B cell (primary cell): Measurements from ENCODE around the gene ZNF648.
"Not testable (repeated sequence)": the region's sequence is repeated elsewhere in the genome, so short reads cannot be mapped to it uniquely, and the experiment has no call there.

Source experiments
- EZH2 ChIP-seq: IDR thresholded peaks from 2 replicates; pipeline ENCODE4 v1.6.1; 2012; ENCODE audit warnings: borderline replicate concordance, low read depth, mild to moderate bottlenecking, moderate library complexity, low read length; ENCODE audit not compliant: insufficient read depth, poor library complexity, severe bottlenecking
- TF ChIP-seq, protein P1 (sequence below): fragments of 200-600 bp; IDR thresholded peaks from one replicate; pipeline ENCODE4 v1.8.0; 2022; ENCODE audit warnings: antibody characterized with exemption, mild to moderate bottlenecking

DNA sequence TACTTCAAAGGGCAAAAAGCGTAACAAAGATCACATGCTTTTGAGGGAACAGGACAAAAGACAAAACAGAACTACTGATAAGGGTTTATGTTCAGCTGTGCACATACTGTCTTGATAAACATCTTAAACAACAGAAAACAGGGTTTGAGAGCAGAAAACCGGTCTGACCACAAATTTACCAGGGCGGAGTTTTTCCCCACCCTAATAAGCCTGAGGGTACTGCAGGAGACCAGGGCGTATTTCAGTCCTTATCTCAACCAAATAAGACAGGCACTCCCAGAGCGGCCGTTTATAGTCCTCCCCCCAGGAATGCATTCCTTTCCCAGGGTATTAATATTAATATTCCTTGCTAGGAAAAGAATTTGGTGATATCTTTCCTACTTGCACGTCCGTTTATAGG, 16.0 kb downstream of the ZNF648 start:
- TF ChIP-seq, protein P1, sequence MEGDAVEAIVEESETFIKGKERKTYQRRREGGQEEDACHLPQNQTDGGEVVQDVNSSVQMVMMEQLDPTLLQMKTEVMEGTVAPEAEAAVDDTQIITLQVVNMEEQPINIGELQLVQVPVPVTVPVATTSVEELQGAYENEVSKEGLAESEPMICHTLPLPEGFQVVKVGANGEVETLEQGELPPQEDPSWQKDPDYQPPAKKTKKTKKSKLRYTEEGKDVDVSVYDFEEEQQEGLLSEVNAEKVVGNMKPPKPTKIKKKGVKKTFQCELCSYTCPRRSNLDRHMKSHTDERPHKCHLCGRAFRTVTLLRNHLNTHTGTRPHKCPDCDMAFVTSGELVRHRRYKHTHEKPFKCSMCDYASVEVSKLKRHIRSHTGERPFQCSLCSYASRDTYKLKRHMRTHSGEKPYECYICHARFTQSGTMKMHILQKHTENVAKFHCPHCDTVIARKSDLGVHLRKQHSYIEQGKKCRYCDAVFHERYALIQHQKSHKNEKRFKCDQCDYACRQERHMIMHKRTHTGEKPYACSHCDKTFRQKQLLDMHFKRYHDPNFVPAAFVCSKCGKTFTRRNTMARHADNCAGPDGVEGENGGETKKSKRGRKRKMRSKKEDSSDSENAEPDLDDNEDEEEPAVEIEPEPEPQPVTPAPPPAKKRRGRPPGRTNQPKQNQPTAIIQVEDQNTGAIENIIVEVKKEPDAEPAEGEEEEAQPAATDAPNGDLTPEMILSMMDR = not testable (repeated sequence)
- not testable (repeated sequence) for TF ChIP-seq EZH2
